Neural progenitor cell (in vitro differentiated cells): ENCODE measurements around the gene SNX20.

Source experiments
- CTCF ChIP-seq: fragments of 200-600 bp; sonication (generic); IDR thresholded peaks from 2 replicates; pipeline ENCODE4 v1.5.1; 2017; ENCODE audit warnings: antibody characterized with exemption, mild to moderate bottlenecking
- EZH2 ChIP-seq: fragments of 200-600 bp; sonication (generic); IDR thresholded peaks from 2 replicates; pipeline ENCODE4 v1.6.1; 2017; ENCODE audit warnings: antibody characterized with exemption, mild to moderate bottlenecking, moderate library complexity
- EZH2phosphoT487 ChIP-seq: fragments of 200-600 bp; sonication (generic); IDR thresholded peaks from 2 replicates; pipeline ENCODE4 v1.6.1; 2017; ENCODE audit warnings: antibody characterized with exemption

- TF ChIP-seq CTCF (no peak), EZH2 (no peak), EZH2phosphoT487 (no peak)
Observed at GRCh38 chr16:50718761-50719400, 37.8 kb upstream of the SNX20 start.
